Astrocyte (in vitro differentiated cells and primary cell): ENCODE data around the gene TNIK.

ENCODE experiments used
- EZH2 ChIP-seq: IDR thresholded peaks from 2 replicates; pipeline ENCODE4 v1.6.1; 2012; ENCODE audit warnings: mild to moderate bottlenecking, low read length, inconsistent platforms; ENCODE audit not compliant: insufficient read depth
- TF ChIP-seq, protein P1 (sequence below): IDR thresholded peaks from 2 replicates; pipeline ENCODE4 v1.5.1; 2011; ENCODE audit warnings: low read depth, mild to moderate bottlenecking, inconsistent platforms, low read length, moderate library complexity; ENCODE audit not compliant: insufficient read depth

DNA sequence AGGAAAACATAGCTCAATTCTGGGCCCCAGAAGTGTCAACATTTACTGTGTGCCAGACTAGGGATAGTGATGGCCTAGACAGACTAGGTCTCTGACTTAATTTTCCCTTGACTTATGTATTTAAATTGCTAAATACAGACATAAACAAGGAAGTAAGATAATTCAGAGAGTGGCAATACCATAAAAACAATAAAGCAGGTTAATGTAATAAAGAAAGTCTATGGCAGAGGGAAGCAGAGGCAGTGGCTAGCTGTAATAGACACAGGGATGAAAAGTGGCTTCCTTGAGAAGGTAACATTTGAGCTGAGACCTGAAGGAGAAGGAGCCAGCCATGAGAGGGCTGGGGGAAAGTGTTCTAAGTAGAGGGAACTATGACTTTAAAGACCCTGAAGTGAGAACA is 95.7 kb downstream of the TNIK start:
- TF ChIP-seq, protein P1, sequence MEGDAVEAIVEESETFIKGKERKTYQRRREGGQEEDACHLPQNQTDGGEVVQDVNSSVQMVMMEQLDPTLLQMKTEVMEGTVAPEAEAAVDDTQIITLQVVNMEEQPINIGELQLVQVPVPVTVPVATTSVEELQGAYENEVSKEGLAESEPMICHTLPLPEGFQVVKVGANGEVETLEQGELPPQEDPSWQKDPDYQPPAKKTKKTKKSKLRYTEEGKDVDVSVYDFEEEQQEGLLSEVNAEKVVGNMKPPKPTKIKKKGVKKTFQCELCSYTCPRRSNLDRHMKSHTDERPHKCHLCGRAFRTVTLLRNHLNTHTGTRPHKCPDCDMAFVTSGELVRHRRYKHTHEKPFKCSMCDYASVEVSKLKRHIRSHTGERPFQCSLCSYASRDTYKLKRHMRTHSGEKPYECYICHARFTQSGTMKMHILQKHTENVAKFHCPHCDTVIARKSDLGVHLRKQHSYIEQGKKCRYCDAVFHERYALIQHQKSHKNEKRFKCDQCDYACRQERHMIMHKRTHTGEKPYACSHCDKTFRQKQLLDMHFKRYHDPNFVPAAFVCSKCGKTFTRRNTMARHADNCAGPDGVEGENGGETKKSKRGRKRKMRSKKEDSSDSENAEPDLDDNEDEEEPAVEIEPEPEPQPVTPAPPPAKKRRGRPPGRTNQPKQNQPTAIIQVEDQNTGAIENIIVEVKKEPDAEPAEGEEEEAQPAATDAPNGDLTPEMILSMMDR = no peak
- TF ChIP-seq EZH2 = no peak
